Stimulated activated CD4-positive, alpha-beta T cell treated with anti-CD3 and anti-CD28 coated beads, Interleukin-4, amount 100 ng/mL, for 48 hours (primary cell): ENCODE measurements around the gene HADH.
"Not testable (repeated sequence)": the region's sequence is repeated elsewhere in the genome, so short reads cannot be mapped to it uniquely, and the experiment has no call there.

ENCODE experiments used
- DNase-seq, 2 donors: peaks; one replicate each; pipeline ENCODE4 v3.0.0-alpha.2; 2020; ENCODE audit warnings: low read depth in 2 of 2

Gene HADH

DNA sequence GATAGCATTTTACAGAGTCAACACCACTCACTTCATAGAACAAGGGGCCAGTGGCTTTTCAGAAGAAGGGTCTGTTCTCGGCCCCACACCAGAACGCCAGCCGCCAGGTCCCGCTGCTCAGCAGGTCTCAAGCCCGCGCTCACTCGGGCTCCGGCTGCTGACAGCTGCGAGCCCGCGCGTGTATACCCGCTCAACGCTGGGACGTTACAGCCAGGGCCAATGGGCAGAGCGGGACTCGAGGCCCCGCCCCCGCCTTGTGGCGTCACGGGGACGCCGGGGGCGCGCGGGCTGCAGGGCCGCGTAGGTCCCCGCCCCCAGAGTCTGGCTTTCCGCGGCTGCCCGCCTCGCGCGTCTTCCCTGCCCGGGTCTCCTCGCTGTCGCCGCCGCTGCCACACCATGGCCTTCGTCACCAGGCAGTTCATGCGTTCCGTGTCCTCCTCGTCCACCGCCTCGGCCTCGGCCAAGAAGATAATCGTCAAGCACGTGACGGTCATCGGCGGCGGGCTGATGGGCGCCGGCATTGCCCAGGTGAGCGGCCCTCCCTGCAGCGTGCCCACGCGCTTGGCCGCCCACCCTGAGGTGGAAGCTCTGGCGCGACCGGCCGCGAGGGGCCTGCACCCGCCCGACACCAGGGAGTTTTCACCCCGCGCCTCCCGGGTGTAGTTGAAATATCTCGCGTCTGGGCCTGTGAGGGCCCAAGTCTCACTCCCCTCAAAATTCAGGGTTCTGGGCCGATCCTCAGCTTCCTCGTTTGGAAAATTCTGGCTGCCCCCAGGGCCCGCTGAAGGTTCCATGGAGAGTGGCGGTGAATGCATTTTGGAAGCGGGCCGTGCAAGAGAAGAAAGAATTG lies at the start of gene HADH:
Gene HADH (plus strand): TSS at position 353 of the 850 bp plus-strand sequence. CDS start 44 bp downstream, at position 397.
- peak; percentile 90 to 93 for DNase-seq

GRCh38 chr4:107945809-107946208 lies 43.9 kb upstream of the HADH start:
- DNase-seq, result no peak

DNA sequence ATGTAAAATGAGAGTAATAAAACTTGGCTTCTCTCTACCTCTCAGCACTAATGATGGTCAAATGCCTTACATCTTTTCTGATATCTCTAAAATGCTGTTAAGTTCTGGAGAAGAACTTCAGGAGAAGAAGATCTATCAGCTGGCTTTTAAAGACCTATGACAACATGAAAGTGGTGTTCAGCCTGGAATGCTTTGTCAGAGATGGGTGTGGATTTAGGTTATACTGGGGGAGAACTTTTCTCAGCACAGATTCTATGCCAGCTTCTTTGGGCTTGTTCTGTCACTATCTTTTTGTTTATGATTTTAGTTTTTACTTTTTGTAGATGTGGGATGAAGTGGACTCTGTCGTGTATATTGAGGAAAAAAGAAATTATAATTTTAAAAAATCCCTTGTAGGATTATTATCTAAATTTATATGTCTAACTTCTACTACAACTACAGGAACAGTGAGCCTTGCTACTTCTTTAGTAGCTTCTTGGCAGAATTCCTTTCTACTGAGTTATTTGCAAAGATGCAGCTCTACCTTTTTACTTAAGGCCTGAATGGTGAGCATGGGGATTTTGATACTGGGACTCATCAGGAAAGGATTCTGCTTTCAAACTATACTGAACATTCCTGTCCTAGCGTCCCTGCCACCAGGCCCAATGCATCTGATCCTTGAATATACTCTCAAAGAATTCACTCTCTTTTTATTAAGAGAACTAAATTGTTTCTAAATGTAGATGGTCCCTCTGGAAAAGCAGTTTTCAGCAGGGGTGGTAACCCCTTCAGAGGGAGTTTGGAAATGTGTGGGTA lies 38.7 kb upstream of the HADH start:
- no peak for DNase-seq

DNA sequence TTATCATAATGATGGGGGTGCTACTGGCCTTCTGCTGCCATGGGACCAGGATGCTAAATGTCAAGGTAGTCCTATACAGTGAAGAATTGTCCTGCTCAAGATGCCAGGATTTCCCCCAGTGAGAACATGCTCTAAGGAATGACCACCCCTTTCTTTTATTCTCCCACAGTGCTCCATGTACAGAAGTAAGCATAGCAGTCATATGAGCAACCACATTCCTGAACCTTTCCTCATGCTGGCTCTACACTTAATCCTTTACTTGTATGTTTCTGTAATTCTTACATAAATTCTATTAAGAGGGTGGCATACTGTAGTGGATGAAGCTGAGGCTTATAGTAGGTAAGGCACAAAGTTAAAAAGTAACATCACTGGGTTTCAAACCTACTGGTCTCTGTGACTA lies 38.1 kb upstream of the HADH start:
- DNase-seq, result no peak

GRCh38 chr4:107956011-107956410 lies 33.7 kb upstream of the HADH start:
- DNase-seq, result no peak

DNA sequence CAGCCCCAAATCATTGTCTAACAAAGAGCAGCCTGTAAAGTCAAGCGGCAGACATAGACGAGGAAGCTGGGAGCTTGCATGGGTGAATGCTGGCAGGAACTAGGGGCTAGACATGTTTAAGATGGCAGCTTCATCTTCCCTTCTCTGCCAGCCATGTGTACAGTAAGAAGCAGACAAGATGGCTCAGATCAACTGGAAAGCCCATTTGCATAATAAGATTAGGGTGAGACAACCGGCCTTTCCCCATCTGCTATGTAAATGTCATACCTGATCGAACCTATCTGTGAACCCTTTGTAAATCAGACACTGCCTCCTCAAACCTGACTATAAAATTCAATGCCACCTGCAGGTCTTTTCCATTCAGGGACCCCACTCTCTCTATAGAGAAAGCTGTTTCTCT lies 22.8 kb upstream of the HADH start:
- no peak for DNase-seq

DNA sequence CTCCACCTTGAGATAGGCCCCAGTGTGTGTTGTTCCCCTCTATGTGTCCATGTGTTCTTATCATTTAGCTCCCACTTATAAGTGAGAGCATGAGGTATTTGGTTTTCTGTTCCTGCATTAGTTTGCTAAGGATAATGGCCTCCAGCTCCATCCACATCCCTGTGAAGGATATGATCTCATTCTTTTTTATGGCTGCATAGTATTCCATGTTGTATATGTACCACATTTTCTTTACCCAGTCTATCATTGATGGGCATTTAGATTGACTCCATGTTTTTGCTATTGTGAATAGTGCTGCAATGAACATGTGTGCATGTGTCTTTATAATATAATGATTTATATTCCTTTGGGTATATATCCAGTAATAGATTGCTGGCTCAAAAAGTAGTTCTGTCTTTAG lies 22.2 kb upstream of the HADH start:
- DNase-seq, result not testable (repeated sequence)

DNA sequence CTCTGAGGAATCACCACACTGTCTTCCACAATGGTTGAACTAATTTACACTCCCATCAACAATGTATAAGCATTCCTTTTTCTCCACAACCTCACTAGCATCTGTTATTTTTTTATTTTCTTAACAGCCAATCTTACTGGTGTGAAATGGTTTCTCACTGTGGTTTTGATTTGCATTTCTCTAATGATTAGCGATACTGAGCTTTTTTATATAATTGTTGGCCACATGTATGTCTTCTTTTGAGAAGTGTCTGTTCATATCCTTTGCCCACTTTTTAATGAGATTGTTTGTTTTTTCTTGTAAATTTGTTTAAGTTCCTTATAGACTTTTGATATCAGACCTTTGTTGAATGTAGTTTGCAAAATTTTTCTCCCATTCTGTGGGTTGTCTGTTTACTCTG lies 21.8 kb upstream of the HADH start:
- not testable (repeated sequence) for DNase-seq

GRCh38 chr4:107970063-107970798 lies 19.5 kb upstream of the HADH start:
- DNase-seq, result no peak

DNA sequence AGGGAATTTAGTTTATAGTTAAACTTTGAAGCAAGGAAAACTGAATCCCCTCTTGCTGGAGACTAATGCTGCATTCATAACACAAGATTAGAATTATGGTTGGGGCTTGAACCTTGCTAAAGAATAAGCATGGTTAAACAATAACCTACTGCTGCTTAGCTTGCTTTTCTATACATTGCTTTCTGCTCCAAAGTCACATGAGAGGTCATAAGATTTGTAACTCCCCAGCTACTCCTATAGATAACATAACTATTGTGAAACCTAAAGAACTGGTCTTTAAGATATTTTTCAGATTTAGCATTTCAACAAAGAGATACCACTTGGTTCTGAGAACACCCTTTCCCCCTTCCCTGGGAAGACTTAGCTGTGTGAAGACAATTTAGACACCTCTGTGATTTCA lies 17.1 kb upstream of the HADH start:
- no peak for DNase-seq

GRCh38 chr4:107974523-107974922 lies 15.2 kb upstream of the HADH start:
- DNase-seq, result no peak

GRCh38 chr4:107977482-107977881 lies 12.2 kb upstream of the HADH start:
- DNase-seq, result no peak

DNA sequence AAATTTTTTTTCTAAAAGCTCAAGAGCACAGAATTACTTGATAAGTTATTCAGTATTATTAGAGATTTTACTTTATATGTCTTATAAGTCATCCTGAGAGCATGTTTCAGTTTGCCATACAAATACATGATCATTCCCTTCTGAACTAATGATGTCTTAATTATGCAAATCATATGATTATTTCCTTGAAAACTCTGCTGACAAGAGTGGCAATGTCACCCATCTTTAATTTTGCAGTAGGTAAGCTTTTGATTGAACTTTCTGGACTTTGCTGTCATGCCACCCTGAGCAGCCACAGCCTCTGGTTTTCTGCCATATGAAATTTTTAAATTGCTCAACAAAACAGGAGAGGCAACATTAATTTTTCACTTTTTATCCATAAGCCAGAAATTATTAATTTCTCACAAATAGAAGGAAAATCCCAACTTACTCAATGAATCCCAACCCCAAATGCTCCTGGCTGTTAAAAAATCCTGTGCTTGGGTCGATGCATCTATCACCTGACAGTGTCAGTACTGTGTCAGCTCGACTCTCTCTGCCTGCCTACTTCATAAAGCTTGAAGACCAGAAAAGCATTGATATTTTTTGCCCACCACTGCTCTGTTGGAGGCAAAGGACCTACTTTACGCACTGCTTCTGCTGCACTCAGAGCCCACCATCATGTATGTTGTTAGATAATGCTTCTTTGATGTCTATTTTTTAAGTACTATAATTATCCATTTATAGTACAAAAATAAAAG lies 11.6 kb upstream of the HADH start:
- DNase-seq, result no peak

- no peak for DNase-seq
These were observed 10.8 kb upstream of the HADH start for GRCh38 chr4:107978716-107979451.

DNA sequence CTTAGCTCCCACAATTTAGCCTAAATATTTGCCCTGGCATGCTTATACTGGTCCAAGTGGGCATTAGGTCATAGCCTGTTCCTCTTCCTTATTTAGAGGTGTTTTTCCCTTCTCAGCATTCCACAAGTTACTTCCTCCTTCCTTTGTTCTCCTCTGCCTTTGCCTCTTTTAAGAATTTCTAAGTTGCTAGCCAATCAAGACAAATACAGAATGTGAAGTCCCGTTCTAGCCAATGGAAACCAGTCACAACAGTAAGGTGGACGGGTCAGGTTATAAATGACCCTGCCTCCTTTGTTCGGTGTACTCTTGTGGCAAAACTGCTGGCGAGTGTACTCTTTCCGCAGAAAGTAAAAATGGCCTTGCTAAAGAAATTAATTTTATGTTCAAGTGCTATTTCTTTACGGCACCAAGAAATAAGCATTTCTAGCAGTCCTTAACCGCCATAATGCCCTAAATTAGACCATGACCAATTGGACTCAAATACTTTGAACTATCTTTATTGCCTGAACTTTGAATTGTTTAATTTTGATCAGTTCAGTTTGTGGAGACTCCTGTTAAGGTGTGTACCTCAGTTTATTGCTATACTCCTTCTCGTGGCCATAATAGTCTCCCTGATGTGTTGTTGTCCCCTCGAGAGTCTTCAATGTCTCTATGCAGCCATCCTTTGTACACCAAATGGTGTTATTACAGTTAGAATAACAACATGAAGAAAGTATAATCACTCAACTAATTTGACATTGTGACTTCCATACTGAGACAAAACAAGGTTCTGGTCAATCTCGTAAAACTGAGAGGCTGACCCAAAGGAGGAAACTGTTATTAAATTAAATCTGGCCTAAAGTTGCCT lies 1.6 kb upstream of the HADH start:
- DNase-seq, result no peak

DNA sequence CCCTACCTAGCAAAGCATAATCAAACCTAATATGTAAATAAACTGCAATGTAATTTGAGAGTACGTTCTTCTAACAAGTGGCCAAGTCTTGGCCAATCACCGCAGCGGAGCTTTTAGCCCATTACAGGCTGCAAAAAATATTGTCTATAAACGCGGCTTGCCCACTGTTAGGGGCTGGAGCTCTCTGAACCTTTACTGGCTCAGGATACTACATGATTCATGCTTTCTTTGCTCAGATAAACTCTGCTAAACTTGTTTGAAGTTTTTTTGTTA lies 990 bp upstream of the HADH start:
- no peak for DNase-seq

DNA sequence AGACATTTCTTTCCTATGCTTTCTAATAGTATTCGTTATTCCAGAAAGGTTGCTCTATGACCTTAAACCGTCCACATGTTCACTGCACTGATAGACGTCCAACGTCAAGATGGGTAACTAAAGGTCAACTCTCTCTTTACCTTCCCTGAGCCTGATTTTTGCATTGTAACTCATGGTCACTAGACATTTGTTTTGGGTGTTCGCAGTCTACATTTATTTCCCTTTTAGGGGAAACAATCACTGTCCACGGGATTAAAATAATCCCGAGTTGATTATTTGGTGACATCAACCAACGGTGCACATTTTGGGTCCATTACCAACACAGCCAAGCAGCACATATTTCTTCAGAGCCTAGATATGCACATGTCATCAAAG lies 540 bp upstream of the HADH start:
- no peak for DNase-seq

- DNase-seq, result no peak
These were observed 2.4 kb downstream of the HADH start for GRCh38 chr4:107991945-107992630.

GRCh38 chr4:107993969-107994368 lies 4.3 kb downstream of the HADH start:
- no peak for DNase-seq

DNA sequence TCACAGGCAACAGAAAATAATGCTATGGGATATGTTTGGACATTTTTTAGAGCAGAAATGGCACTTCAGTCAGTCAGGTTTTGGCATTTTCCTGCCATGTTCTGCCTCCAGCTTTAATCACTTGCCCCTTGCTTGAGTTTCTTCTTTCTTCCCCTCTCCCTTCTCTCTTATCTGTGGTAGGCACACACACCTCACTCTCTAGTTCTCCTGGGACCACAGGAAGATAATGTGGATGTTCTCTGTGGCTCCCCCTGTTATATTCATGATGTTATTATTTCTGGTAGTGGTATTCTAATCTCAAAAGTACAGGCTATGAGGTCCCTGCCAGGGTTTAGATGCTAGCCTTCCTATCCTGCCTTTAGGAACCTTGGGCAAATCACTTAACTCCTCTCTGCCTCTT lies 5.2 kb downstream of the HADH start:
- DNase-seq, result no peak
